GM19372 (cell line): ENCODE data around the gene ZNF595.
"Not testable (repeated sequence)": the region's sequence is repeated elsewhere in the genome, so short reads cannot be mapped to it uniquely, and the experiment has no call there.

Experiments used
- ATAC-seq: cut with Tn5 transposase; IDR thresholded peaks from one replicate; pipeline ENCODE4 v1.9.1; 2021; ENCODE audit warnings: mild to moderate bottlenecking, low read depth, moderate library complexity; ENCODE audit not compliant: unreplicated experiment

The ZNF595 gene

DNA sequence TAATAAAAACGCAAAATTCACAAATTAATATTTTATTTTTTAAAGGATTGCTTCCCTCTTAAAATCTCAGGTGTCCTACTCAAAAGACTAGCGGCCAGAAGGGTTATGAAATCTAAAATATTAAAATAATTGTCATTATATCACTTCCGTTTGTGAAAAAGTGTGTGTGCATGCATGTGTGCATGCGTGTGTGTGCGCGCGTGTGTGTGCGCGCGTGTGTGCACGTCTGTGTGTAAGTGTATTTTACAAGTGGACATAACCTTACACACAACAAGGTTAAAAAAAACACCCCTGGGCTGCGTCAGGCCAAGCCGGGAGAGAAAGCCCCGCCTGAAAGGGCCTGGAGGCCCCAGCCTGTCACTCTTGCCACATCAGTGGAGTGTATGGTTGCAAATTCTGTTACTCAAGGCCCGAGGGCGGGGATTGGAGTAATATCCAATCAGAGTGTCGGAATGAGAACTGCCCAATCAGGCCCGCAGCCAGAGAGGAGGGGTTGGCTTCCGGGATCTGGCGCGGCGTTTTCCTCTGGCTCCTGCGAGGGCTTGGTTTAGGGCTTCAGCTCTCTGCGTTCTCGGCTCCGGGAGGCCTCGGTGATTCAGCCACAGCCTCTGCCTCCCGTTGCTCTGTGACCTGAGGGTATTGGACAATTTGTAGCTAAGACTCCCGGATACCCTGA lies at the start of gene ZNF595:
TSS of gene ZNF595 (plus strand) at position 518 of the 676 bp plus-strand sequence. CDS start 168 bp downstream, outside the sequence.
- not testable (repeated sequence) for ATAC-seq

DNA sequence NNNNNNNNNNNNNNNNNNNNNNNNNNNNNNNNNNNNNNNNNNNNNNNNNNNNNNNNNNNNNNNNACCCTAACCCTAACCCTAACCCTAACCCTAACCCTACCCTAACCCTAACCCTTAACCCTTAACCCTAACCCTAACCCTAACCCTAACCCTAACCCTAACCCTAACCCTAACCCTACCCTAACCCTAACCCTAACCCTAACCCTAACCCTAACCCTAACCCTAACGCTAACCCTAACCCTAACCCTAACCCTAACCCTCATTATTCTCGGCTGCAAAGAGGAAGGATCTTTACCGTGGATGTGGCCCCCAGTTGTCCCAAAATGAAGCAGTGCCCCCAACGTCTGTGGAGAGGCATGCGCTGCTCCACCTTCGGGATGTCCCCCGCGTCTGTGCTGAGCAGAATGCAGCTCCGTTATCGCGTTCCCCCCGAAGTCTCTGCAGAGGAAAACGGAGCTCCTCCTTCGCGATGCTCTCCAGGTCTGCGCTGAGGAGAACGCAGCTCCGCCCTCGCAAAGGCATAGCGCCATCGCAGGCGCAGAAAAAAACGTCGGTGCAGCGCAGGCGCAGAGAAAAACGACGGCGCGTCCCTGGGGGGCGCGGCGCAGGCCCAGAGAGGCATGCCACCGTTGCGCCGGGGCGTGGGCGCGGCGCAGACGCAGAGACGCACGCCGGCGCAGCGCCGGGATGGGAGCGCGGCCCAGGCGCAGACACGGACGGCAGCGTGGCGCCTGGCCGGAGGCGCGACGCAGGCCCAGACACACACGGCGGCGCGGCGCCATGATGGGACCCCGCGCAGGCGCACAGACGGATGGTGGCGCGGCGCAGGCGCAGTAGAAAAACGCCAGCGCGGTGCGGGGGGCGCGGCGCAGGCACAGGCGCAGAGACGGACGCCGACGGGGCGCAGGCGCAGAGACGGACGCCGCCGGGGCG lies 42.9 kb upstream of the ZNF595 start:
- not testable (repeated sequence) for ATAC-seq

DNA sequence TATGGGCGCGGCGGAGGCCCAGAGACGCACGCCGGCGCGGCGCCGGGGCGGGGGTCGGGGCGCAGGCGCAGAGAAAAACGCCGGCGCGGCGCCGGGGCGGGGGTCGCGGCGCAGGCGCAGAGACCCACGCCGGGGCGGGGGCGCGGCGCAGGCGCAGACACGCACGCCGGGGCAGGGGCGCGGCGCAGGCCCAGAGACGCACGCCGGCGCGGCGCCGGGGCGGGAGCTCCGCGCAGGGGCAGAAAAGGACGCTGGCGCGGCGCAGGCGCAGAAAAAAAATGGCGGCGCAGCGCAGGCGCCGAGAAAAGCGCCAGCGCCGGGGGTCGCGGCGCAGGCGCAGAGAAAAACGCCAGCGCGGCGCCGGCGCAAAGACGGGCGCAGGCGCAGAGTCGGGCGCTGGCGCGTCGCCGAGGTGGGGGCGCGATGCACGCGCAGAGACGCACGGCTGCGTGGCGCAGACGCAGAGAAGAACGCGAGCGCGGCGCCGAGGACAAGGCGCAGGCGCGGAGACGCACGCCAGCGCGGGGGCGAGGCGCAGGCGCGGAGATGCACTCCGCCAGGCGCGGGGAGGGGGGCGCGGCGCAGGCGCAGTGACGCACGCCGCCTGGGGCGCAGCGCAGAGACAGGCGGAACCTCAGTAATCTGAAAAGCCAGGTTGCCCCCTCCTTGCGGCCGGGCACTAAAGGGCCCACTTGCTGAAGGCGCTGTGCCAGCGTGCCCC lies 41.9 kb upstream of the ZNF595 start:
- ATAC-seq = not testable (repeated sequence)

DNA sequence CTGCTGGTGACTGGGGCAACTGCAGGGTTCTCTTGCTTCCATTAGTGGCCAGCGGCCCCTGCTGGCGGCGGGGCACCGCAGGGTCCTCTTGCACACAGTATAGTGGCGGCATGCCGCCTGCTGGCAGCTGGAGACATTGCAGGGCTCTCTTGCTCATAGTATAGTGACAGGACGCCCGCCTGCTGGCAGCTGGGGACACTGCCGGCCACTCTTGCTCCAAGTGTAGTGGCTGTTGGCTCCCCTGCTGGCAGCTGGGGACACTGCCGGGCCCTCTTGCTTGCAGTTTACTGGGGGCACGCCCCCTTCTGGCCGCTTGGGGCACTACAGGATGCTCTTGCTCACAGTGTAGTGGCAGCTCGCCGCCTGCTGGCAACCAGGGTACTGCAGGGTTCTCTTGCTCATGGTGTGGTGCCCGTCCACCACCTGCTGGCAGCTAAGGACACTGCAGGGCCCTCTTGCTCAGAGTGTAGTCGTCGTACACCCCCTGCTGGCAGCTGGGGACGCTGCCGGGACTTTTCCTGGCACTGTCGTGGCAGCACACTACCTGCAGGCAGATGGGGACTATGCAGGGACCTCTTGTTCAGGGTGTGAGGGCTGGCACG lies 41.2 kb upstream of the ZNF595 start:
- peak; percentile 74 for ATAC-seq

DNA sequence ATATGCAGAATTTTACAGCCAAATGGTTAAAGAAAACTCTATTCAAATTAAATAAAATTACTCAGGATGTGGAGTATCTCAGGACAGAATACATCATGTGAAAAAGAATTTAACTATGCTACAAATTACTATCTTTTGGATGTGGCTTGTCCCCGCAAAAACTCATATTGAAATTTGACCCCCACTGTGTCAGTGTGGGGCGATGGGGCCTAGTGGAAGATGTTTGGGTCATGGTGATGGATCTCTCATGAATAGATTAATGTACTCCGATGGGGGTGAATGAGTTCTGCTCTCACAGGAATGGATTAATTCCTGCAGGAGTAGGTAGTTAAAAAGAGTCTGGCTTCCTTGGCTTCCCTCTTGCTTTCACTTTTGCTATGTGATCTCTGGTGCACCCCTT lies 35.0 kb upstream of the ZNF595 start:
- ATAC-seq = not testable (repeated sequence)

DNA sequence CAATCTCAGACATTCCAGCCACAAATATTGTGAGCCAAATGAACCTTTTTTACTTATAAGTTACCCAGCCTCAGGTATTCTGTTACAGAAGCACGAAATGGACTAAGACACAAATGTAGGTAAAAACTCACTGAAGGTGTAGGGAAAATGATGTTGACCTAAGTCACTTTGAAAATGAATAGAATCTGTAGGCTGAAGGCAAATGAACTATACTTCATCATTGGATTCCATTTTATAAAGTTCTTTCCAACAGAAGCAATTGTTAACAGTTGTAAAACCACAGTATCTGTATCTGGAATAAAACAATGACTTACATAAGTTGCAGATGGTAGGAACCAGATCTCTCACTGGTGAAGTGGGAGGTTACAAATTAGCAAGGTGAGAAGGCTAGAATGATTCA lies 34.5 kb upstream of the ZNF595 start:
- ATAC-seq = not testable (repeated sequence)

DNA sequence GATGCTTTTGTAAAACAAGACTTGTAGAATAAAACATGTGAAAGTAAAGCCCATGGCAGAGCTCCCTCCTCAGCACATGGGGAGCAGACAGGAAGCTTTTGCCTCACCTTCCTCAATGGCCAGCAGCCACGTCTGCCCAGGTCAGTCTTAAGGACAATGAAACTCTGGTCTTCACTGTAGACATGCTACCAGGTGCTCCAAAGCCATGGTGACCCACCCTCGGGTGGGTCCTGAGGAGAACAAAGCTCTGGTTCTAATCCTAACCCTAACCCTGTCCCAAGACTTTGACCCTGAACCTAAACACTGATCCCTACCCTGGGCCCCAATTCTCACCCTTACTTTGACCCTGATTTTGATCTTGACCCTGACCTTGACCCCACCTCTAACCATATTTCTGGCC lies 30.2 kb upstream of the ZNF595 start:
- ATAC-seq = not testable (repeated sequence)

DNA sequence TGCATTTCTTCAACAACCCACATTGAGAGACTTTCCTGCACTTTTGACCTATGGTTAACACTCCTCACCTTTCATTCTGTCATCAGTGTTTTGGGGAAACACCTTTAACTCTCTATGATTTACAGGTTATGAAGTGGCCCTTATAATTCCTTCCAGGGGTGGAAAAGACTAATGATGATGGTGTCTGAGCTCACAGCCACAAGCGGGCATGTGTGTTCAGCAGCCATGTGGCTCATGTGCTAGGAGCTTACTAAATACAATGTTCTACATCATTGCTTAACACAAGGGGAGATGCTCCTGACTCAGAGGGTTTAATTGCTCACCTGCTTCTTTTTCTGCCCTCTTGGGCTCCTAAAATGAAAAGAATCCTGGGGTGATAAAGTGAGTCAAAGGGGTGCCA lies 28.8 kb upstream of the ZNF595 start:
- not testable (repeated sequence) for ATAC-seq

DNA sequence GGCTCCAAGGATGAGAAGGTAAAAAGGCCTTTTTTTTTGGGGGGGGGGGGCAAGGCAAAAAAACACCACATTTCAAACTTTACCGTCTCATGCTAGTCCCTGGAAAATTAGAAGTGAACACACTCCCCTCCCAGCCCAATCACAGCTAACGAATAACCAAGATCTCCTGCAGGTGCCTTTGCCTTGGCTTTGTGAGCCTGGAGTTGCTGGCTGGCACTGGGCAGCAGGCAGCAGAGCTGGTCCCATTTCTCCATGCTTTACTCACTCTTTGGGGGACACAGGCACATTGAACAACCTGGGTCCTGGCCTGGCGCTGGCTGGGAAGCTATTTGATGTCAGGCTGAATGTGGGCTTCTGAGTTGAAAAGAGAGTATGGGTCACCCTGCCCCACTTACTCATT lies 25.6 kb upstream of the ZNF595 start:
- not testable (repeated sequence) for ATAC-seq

DNA sequence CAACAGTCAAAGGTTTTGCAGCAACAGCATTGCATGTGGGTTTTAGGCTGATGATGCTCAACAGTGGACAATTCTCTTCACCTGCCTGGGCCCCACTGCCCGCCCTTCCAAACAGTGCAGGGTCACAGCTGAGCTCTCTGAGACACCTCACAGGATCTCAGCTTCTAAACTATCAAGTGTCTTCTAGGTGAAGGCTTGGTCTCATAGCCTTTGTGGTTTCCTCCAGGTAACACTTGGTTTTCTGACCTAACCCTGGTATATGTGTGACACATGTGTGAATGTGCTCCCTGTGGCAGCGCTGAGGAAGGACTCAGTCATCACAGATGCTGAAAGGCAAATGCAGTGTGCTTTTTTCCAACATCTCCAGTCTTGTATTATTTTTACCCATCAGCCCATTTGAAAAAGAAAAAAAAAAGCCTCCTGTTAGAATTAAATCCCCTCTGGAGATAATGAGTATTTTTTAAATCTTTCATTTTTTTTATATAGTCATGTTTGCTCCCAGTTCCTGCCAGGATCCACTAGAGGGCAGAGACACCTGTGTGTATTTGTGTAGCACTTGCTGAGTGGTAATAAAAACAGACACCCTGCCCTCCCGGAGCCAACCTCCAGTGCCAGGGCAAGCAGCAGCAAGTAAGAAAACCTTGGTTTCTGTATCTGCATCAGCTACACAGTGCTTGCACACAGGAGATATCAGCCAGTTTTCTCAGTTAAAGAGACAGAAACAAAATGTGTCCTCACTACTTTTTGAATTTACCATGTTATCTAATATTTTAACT lies 24.2 kb upstream of the ZNF595 start:
- not testable (repeated sequence) for ATAC-seq

DNA sequence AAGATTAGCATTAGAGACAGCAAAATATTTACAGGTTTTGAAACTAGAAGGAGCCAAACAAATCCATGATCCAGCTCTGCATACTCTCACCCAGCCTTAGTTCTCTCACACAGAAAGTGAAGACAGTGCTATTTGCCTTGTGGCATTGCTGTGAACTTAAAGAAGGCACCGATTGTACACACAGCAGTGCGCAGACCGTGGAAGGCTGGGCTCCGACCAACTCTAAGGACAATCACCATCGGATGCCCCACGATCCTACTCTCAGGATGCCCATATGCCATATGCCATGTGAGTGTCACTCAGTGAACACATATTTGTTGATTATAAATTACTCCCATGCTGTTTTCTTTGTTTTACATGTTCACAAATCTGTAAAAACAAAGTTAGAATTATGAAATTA lies 19.8 kb upstream of the ZNF595 start:
- ATAC-seq = not testable (repeated sequence)

DNA sequence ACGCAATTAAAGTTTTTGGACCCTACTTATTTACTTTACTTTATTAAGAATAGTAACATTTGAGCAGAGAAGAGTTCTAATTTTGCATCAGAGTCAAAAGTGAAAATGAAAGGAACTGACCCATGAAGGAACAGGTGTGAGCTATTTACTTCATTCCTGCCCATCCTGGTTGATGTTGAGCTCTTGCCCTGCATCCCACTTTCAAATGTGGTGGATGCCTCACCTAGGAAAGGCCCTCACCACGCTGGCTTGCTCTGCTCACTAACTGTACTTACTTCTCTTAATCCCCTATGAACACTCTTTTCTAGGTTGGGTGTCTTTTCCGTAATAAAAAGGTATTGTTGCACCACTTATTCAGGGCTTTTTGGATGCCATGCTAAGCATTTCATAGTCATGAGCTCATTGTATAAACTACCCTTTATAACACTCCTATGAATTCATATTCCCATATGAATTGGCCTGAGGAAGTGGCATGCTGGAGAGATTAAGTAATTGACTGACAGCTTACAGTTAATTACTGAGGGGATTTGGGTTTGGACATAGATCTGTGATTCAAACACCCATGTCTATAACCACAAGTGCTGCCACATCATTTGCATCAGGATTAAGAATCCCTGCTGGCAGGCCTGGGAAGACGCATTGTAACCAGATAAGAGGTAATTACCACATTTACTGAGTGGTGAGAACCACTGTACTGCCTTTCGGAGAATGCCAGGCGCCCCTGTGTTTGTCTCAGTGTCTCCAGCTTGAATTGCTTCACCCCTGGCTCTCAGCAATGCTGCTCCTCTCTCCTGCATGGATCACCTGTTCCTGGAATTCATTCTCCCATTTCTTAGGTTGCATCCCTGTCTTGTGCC lies 16.3 kb upstream of the ZNF595 start:
- ATAC-seq = not testable (repeated sequence)

DNA sequence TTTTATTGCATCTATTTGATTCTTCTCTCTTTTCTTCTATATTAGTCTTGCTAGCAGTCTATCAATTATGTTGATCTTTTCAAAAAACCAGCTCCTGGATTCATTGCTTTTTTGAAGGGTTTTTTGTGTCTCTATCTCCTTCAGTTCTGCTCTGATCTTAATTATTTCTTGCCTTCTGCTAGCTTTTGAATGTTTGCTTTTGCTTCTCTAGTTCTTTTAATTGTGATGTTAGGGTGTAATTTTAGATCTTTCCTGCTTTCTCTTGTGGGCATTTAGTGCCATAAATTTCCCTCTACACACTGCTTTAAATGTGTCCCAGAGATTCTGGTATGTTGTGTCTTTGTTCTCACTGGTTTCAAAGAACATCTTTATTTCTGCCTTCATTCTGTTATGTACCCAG lies 14.9 kb upstream of the ZNF595 start:
- ATAC-seq = not testable (repeated sequence)

DNA sequence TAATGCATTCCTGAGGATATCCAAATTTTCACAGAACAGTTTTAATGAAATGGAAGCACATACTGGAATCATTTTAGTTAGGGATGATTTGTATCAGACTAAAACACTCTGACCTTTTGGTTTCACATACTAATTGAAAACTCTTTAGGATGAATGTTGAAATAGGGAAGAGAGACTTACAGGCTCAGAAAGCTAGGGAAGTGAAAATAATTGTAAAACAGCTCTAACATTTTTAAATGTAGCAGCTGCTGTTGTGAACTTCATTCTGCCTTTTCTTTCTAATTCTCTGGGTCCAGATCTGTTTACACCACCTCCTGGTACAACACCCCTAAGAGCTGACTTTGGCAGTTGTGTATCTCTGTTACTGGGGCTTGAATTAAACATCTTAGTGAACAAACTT lies 9.7 kb upstream of the ZNF595 start:
- ATAC-seq = not testable (repeated sequence)

DNA sequence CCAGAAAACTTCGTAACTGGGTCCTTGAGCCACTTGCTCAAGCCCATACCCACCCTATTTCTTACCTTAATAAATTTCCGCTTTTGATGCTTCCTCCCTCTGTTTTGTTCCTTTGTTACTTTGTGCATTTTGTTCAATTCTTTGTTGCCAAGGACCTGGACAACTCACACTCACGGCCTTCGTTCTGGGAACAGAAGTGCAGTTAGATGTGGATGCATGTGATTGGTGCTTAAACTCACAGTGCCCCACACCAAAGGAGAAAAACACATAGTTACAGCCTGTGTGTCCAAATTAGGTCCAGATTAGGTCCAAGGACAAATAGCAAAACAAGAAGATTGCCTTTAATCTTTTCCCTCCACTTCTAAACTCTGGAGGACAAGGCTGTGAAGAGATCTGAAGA lies 1.9 kb upstream of the ZNF595 start:
- ATAC-seq = not testable (repeated sequence)

DNA sequence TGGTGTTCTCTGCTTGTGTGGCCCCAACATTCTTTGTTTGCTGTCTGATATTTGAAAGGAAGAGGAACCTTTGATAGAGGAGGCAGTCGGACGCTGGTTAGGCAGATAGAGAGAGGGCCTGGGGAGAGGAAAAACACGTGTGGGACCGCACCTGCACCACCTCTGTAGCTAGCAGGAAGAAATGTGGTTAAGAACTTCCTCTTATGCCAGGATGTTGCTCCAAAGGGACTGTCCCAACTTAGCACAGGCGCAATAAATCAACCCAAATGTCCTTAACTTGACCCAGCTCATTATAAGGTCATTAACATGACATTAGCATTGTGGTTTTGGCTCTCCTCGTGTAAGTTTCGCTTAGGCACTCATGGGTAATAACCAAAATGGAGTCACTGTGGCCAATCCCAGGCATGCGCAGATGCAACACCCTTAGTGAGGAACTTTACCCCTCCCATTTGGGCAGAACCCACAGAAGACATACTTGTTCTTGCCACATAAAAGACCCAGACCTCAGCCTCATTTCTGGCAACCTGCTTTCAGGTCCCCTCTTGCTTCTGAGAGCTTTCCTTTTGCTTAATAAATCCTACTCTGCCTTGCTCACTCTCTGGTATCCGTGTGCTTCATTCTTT lies 1.4 kb upstream of the ZNF595 start:
- peak; percentile 72 for ATAC-seq

DNA sequence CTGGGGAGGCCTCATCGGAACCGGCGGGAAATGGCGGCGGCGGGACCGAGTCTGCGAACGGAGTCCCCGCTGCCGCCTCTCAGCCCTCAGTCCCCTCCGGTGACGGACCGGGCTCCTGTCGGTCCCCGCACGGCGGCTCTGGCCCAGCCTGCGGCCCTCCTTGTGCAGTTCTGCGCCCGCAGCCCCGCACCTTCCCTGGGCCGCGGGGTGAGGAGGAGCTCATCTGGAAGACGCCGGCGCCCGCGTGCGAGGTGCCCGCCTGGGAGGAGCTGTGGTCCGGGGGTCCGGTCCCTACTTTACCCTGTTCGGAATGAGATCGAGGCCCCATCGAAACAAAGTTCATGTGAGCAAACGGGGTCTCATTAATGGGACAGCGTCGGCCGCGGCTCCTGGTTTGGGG lies 400 bp downstream of the ZNF595 start:
- ATAC-seq = not testable (repeated sequence)

DNA sequence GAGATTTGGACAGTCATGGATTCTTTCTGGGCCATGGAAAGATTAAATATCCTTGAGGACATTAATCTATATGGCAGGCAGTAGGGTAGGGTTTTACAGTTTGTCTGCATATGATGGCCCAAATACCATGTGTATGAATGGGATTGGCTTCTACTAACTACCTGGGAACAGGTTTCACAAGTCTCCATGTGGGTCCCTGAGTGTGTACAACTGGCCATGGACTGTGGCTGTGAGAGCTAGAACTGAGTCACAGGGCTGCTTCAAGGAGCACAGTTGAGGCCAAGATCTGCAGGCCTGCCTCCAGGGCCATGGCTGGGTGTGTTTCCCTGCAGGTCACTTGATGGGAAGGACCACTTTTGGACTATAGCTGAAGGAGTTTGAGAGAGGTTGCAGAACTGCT lies 11.6 kb downstream of the ZNF595 start:
- ATAC-seq = not testable (repeated sequence)
